NCI-H2227 (cell line): ENCODE results near the gene PIWIL4.
"Not testable (repeated sequence)": the region's sequence is repeated elsewhere in the genome, so short reads cannot be mapped to it uniquely, and the experiment has no call there.

Source experiments
- DNase-seq: peaks from one replicate; lab custom pipeline; 2025; ENCODE audit not compliant: unreplicated experiment; lab: John Stamatoyannopoulos, UW

PIWIL4 gene

GRCh38 chr11:94635072-94635471, 67.9 kb downstream of the PIWIL4 start:
- no peak for DNase-seq

GRCh38 chr11:94636388-94636949, 69.3 kb downstream of the PIWIL4 start:
- DNase-seq, result no peak

DNA sequence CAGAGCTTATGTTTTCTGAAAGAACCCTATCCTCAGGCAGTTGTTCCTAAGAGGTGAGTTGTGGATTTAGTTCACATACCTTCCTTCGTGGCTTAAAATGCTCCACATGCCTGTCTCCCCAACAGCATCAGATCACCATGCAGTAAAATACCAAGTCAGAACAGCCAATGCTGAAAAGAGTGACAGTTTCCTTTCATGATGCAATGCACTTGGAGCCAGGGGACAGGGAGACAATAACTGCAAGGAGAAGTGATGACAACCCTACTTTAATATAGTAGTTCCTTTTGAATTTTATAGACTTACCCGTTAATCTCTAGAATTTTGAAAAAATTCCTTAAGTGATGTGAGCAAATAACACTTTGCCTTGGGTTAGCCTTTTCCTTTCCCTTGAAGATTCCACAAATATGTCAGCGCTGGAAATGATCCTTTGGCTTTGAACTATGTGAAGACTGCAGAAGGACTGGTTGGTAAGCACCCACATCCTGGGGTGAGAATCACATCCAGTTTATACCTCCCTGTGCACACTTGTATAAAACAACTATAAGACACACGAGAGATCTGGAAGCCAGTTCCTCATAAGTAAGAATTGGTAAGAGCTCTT, 71.2 kb downstream of the PIWIL4 start:
- DNase-seq, result no peak

DNA sequence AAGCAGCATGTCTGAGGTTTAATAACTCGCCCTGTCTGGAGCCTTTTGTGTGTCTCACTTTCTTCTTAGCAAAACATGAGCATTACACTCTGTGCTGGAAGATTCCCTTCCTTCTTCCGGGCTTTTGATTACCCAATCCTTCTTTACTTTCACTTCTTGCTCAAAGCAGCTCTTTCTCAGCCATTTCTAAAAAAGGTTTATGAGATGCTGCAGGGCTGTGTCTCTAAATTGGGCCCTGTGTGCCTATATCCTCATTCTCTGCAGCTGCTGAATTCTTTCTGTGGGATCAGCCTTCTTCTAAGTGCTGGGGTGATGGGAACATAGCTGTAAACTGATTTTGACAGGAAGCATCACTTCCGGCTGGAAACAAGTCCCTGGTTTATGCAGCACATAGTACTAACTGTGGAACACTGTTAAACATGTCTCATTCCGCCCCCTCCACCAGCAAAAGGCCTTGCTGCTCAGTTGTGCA, 71.8 kb downstream of the PIWIL4 start:
- DNase-seq, result no peak

- DNase-seq, result no peak
These were observed 72.9 kb downstream of the PIWIL4 start for GRCh38 chr11:94639901-94640721.

- DNase-seq, result no peak
These were observed 74.1 kb downstream of the PIWIL4 start for GRCh38 chr11:94641167-94641761.

DNA sequence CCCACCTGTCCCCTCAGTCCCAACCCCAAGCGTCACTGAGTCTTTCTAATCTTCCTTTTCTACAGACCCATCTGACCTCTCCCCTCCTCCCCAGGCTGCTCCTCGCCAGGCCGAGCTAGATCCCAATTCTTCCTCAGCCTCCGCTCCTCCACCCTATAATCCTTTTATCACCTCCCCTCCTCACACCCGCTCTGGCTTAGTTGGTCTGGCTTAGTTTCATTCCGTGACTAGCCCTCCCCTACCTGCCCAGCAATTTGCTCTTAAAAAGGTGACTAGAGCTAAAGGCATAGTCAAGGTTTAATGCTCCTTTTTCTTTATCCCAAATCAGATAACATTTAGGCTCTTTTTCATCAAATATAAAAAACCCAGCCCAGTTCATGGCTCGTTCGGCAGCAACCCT, 76.0 kb downstream of the PIWIL4 start:
- not testable (repeated sequence) for DNase-seq

- no peak for DNase-seq
These were observed 80.8 kb downstream of the PIWIL4 start for GRCh38 chr11:94647926-94648325.

- DNase-seq, result no peak
These were observed 81.6 kb downstream of the PIWIL4 start for GRCh38 chr11:94648789-94649188.

DNA sequence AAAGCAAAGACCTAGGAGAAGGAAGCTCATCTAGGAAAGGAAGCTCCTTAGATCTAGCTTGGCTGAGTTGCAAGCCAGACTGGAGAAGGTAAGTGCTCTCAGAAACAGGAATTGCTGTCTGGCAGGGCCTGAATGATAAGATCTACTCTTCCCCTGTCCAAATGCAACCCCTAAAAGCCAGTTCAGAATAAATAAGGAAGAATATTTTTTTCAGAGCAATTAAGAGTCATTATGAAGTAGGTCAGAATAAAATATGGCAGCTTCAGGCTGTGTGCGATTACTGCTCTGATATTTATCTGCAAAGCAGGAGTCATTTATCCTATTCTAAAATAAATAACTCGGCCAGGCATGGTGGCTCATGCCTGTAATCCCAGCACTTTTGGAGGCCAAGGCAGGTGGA, 82.1 kb downstream of the PIWIL4 start:
- no peak for DNase-seq

- no peak for DNase-seq
These were observed 82.9 kb downstream of the PIWIL4 start for GRCh38 chr11:94649964-94650623.

DNA sequence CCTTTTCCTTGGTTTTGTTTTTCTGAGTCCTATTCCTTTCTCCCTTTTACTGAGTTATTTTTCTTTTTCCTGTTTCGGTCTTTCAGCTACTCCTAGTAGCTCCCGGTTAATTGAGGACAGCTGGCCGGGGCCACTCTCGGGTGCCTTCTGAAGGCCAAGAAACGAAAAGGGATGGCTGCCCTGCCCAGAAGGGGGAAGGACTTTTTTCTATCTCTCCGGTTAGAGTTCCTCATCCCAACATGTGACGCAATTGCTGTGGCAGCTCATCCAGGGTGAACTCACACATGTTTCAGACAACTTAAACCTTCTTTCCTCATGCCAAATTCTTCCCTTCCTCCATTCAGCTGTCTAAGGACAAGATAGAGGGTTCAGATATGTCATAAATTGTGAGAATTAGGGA, 83.6 kb downstream of the PIWIL4 start:
- no peak for DNase-seq

- DNase-seq, result no peak
These were observed 85.6 kb downstream of the PIWIL4 start for GRCh38 chr11:94652735-94653284.

DNA sequence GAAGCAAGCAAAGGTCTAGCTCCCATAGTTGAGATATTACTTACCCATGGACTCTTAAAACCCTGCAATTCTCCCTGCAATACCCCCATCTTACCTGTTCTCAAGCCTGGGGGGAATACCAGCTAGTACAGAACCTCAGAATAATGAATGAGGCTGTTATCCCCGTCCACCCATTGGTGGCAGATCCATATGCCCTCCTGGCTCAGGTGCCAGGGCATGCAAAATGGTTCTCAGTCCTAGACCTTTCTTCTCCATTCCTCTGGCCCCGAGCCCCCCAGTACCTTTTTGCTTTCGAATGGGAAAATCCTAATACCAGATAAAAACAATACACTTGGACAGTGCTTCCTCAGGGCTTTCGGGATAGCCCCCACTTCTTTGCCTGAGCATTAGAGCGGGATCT, 86.4 kb downstream of the PIWIL4 start:
- no peak for DNase-seq

GRCh38 chr11:94654201-94654600, 87.0 kb downstream of the PIWIL4 start:
- no peak for DNase-seq

- DNase-seq, result no peak
These were observed 88.1 kb downstream of the PIWIL4 start for GRCh38 chr11:94655291-94655690.

DNA sequence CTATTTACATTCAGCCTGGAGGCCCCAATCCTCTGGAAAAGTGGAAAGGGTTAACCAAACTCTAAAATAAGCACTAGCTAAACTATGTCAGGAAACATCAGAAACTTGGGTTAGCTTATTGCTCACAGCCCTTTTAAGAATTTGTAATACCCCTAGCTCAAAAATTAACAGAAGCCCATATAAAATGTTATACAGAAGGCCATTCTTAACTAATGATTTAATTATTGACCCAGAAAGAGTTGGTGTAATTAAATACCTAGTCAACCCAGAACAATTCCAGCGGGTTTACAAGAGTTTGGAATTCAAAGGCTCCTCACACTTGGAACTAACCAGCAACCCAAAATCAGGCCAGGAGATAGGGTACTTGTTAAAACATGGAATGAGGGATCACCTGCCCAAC, 88.8 kb downstream of the PIWIL4 start:
- DNase-seq, result no peak

DNA sequence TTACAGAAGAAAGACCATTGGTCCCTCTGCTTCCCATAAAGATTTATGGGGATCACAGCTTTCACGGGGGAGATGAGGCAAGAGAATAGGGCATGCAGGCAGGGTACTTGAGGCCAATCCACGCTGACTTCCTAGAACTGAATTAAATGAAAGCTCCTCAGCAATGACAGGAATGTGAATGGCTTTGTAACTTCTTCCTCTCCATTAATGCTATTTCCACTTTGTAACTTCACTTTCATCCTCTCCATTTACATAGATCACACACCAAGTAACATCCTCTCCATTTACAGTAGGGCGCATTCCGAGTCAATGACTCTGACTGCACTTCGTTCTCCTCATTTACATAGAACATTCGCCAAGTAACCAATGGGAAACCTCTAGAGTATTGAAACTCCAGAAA, 89.8 kb downstream of the PIWIL4 start:
- DNase-seq, result no peak

DNA sequence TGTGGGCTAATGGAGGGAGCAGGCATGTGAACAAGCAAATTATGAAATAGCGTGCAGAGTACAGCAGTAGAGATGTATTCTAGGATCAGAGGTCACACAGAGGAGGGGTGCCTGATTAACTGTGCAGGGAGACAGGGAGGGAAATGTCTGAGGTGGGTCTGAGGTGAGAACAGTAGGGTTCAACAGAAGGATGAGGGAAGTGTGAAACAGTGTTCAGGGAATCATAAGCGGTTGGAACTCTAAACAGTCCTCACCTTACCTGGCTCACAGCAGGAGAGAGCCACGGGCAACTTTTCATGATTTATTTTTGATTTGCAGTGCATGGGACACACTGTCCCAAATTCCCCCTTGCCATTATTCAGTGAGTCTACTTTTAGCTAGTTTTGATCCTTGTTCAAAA, 90.5 kb downstream of the PIWIL4 start:
- DNase-seq, result no peak

DNA sequence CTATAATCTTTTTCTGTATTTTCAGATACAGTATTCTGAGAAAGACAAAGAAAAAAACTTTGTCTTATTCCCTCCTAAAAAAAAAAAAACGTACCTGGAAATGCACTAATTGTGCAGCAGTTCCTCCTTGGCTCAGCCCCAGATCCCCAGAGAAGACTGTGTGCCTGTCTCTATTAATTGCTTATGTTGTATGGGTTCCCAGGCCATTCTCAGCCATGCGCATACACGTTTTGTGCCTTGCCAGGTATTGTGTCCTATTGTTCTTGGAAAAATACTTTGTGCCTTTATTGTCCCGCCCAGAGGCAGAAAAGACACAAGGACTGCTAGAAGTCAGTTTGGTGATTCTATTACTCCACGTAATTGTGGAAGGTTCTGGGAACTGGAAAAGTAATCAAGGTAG, 91.2 kb downstream of the PIWIL4 start:
- no peak for DNase-seq

DNA sequence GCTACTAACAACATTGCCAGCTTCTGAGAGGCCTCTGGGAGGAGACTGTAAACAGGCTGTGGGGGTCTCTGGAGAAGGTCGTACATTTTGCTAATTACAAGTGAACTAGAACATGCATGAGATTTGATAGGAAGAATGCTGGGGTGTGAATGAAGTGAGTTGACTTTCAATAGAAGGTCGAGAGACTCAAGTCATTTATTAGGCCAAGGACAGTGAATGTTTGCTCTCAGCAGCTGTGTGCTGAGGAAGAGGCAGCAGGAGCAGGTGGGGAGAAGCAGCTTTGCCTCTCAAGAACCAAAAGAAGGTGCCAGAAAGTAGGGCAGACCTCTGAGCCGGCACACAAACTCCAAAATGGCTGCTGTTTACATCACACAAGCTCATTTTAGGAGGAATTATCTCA, 91.7 kb downstream of the PIWIL4 start:
- no peak for DNase-seq
